NCI-H2107 treated with DMSO at 0.1 percent for 48 hours (cell line): ENCODE results near the gene CNTNAP2.

ENCODE experiments used
- DNase-seq: peaks from one replicate; lab custom pipeline; 2025; ENCODE audit not compliant: unreplicated experiment; lab: John Stamatoyannopoulos, UW

CNTNAP2 gene

DNA sequence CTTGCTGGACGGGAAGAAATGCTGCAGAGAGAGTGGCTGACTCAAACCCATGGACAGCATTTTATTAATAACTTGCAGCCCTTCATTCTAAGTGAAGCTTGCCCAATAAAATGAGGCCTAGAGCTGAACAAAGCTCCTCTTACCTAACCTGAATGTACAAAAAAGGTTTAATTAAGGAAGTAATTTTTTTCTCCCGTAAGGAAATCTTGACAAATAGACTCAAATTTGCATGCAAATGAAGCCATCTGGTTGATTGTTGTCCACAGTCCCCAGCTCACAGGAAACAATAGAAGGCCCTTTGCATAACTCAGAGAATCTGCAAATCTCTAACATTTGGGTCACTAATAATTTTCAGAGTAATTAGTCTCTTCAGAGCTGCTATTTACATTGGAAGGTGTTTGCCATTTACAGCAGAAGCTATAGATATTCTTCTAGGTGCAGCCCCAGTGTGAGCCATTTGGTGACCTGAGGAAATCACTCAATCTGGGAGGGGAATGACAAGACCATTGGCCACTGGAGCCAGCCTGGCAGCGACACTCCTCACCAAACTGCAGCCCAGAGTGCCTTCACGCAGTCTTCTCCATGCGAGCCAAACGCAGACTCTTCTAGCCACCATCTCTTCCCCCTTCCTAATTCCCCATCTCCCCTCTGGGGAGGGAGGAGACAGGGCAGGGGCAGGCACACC, 1991.0 kb downstream of the CNTNAP2 start:
- DNase-seq = no peak

DNA sequence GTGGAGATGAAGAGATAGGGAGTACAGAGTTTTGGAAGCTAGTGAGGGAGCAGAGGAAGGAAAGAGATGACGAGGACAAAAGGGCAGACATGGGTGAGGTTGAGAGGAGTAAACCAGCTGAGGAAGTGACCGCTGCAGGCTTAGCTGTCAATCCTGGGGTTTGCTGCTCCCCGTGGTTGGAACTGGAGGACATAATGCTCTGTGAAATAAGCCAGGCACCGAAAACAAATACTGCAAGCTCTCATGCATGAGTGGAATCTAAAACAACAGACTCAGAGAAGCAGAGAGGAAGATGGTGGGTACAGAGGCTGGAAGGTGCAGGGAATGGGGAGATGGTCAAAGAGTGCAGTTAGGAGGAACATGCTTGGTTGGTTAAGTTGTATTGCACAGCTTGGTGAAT, 1991.8 kb downstream of the CNTNAP2 start:
- DNase-seq = no peak

DNA sequence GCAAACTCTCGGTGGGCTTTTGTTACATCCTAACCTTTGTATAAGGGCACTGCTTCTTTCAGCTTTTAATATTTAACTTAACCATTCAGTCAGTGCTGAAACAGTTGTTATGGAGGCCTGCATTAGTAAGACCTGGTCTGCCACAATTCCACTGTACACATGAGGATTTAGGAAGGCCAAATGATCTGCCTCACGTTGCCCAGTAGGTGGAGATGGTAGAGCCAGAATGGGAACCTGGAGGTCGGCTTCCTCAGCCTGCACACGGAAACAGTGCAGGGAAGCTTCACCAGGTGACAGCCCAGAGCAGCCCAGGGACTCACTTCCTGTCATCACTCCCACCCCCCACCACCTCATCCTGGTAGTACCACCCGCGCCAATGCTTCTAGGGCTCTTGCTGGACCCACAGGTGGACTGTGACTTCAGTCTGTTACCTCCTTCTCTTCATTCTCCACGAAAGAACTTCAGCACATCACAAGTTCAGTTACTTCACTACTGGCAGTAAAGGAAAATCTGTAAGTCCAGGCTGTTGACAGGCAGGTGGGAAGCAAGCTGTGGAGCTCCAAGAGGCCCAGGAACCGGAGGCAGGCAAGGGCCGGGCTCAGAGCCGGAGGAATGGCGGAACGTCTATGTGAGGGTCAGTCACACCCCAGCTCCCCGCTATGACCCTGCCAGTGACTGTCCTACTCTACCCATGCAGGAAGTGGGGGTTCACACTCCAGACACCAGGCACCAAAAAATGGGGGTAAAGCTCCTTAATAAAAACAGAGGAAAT, 1993.7 kb downstream of the CNTNAP2 start:
- no peak for DNase-seq

DNA sequence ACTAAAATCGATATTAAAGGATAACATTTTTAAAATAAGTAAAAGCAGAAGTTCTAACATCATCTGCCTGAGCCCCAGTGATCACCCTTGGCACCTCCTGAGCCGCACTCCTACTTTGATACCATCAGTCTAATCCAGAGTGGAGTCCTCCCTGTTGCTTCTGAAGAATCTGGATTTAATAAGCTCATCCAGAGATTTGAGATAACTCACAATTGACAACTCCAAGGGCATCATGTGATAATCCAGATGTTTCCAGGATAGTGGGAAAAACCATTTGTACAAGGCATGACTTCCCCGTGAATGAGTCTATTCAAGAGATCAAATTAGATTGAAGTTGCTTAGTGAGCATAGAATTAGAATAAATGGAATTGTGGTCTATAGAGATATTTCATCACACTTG, 1998.2 kb downstream of the CNTNAP2 start:
- DNase-seq = no peak

DNA sequence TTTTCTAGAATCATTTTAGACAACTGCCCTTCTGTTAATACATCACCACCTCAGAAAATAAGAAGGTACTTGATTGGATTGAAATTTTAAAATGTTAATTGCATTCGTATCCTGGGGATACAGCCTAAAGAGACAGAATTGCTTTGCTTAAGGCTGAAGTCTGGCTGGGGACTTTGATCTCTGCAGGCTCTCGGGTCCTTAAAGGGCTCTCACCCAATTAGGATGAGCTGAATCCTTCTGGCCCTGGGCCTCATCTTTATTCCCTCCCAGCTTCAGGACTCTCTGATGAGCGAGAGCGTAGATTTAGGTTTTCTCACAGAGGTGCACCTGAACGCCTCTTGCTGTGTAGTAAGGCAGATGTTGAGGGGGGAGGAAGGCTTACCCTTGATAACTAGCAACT, 1998.7 kb downstream of the CNTNAP2 start:
- no peak for DNase-seq

DNA sequence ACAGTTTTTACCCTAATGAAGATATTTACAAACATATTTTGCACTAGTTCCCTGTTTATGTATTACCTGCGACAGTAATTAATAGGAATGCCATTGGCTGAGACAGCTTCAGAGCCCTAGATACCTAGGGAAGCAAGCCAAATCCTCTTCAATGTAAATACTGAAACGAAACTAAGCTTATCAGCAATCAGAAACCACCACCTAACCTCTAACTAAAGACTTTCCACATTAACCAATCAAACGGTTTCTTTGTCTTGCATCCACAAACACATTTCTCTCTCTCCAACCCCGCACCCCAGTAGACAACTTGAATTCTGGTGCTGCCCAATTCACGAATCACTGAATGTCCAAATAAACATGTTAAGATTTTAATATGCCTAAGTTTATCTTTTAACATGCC, 1999.6 kb downstream of the CNTNAP2 start:
- no peak for DNase-seq

DNA sequence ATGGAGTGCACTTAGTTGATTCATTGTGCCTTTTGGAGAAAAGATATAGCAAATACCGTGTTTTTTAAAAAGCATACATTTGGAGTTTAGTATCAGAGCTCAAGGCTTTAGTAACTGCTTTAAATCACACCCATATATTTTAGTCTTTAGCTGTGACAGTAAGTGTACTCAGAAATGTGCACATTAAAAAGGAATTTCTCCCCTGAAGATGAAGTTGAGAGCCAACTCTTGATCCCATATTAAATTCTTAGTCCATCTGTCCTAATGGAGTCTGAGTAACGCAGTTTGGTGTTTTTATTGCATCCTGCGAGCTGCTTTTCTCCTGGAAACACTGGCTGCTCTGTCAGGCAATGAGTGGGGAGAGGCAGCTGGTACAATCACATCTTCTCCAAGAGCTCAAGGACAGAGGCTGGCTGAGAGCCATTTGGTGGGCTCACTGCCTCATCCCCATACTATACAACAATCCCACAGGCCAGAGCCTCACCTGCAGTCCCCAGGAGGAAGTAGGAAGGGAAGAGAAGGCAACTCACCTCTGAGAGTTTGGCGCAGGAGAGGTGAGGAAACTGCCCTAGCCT, 2000.3 kb downstream of the CNTNAP2 start:
- no peak for DNase-seq

DNA sequence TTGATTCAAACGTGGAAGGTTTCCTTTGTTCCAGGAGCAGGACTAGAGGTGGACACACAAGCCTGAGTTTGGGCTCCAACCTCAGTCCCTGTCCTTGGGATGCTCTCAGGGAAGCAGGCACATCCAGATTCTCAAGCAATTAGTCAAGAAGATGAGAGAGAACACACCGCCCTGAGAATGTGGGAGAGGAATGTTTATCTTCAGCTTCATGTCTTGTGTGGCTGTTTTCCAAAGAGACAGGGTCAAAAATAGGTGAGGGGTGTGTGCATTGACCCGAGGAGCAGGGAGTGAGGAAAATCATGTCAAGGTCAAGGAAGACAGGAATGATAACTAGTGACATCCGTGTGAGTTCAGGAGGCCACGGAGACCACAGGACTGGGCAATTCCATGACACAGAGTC, 2001.8 kb downstream of the CNTNAP2 start:
- DNase-seq = no peak

DNA sequence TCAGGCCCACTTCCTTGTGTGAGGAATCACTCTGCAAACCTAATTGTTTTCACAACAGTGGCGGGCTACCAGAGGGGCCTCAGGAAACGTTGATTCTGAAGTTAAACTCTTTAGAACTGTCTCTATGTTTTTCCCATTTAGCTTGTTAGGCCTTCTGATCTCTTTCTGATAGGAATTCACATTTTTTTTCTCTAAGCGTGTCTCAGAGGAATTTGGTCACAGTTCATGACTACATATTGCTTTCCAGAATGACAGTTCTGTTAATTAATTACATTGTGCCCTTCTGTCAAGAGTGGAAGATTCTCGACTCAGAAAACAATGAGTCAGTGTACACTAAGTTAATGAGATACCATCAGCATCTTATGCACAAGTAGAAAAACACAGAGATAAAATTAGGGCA, 2004.8 kb downstream of the CNTNAP2 start:
- no peak for DNase-seq

DNA sequence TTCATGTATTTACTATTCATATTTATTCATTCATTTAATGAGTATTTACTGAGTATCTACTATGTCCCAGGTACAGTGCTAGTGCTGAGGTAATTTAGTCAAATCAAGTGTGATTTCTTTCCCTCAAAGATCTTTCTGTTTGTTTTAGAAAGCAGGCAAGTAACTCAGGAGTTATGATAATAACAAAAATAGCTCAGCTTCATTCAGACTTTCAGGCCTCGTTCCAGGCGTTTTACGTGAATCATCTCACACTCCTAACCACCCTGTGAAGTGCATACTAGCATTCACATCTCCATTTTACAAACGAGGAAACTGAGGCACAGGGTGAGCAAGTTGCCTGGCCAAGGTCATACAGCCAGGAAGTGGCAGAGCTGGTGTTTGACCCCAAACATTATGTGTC, 2005.2 kb downstream of the CNTNAP2 start:
- DNase-seq = no peak

DNA sequence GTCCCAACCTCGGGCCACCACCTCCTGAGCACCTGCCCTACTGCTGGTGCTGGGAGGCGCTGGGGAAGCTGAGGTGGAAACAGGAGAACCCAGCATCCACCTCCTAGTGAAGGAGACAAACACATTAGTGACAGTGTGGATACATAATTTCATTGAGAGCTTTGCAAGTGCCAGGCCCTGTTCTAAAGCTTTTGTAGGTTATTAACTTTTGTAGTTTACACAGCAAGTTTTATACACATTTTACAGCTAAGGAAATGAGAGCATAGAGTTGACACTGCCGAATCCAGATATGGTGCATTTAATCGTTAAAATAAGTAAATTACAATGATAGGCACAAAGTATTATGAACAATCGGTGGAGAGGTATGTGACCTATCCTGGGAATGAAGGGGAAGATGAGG, 2007.9 kb downstream of the CNTNAP2 start:
- DNase-seq = no peak

DNA sequence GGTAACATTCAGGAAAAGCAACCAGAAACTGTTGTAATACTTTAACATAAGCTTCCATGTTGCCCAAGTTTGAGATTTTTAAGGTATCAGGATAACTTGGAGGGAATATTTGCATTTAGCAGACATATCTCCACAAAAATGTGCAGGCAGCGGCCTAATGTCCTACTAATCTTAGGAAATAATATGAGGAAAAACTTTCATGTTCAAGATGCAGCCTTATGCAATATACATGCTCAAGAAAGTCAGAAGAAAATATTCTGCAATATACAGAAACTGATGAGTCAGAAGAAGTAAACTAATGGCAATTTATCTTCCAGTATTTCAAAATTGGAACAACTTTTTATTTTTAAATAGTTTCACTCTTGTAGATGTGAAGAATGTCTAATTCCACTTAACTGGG, 2010.8 kb downstream of the CNTNAP2 start:
- DNase-seq = no peak

DNA sequence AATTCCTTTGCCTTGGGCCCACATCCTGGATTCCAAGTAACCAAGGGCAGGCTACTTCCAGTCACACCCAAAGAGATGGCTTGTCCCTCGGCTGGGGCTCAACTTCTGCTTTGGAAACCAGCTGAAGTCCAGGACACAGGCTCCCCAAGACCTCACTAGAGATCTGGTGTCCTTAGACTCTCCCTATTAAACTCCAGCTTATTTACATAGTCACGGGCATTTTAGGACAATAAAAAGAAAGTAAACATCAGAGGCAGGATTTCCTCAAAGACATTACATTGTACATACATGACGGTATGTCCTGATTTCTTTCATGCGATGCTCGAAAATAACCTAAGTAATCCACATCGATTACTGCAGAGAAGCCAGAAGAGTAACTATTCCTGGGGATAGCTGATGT, 2012.4 kb downstream of the CNTNAP2 start:
- DNase-seq = no peak

DNA sequence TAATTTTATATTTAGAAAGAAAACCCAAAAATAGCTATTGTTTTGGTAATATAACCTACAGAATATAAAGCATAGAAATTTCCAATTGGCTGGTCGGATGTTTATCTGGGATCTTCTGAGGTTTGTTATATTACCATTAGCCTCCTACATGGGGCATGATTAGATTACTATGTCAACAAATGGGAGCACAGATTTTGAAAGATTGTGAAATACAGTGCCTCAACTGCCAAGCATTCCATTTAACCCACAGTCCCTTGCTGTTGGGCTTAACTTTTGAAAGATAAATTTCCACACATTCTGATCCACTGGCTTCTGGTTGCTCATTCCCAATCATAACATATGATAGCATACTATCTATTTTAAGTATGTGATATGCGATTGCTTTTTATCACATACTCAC, 2018.5 kb downstream of the CNTNAP2 start:
- DNase-seq = peak; percentile 5

DNA sequence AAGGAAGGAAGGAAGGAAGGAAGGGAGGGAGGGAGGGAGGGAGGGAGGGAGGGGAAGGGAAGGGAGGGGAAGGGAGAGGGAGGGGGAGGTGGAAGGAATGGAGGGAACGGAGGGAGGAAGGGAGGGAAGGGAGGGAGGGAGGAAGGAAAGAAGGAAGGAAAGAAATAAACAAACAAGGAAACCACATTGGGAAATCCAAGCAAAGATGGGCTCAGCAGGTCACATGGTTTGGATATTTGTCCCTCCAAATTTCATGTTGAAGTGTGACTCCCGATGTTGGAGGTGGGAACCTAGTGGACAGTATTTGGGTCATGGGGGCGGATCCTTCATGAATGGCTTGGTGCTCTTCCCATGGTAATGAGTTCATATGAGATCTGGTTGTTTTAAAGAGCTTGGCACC, 2019.4 kb downstream of the CNTNAP2 start:
- DNase-seq = no peak

DNA sequence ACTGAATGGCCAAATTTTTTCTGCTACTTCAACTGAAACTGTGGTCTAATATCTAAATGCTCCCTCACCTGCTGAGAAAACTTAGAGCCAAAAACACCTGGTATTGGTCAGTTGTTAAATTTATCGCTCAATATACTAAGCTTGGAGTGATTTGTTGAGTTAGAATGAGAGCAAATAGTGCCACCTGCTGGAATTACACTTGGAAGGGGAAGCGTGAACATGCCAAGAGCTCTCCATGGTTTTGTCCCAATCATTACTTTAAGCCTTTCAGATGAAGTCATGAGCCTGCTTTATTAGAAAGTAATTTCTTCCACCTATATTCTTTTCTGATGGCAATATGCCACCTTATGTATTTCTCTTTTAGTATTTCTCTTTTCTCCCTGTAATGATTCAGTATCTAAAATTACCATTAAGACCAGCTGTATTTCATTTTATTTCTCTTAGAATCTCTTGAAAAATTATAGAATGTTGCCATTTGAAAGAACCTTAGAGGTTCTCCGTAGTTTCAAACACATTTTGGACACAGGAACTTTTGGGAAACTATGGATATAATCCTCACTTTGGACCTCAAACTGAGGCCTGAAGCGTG, 2026.2 kb downstream of the CNTNAP2 start:
- peak; percentile 52 for DNase-seq

DNA sequence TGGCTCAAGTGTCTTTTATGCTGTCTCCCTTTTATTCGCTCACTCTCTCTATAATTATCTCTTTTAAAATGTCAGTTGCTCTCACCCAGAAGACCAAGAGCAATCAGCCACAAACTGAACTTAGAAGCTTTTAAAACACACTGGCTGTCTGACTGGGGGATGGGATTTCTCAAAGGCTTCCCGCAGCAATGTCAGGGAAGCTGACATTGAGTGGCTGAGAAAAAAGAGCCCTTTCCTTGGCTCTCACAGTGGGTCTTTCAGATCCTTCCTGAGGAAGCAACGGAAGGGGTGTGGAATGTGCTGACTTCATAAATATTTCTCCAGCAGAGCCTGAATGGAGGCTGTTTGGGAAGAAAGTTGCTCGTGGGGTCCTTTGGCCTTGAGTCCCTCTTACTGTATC, 2028.2 kb downstream of the CNTNAP2 start:
- DNase-seq = no peak

DNA sequence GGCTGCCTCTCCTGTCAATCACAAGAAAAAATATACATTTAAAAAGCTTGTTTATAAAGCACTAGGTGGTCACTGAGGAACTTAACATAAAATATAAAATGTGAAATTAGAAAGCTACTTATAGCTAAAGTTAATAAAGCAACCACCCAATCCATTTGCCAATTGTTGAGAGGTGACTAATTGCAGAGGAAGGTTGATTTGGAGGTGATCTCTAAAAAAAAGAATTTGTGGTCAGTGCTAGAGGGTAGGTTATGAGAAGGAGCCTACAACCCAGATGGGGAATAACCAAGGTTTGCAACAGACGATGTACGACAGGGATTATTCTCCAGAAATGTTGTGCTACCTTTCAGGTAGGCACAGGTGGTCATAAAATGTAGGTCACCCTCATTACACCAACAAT, 2029.7 kb downstream of the CNTNAP2 start:
- DNase-seq = no peak

DNA sequence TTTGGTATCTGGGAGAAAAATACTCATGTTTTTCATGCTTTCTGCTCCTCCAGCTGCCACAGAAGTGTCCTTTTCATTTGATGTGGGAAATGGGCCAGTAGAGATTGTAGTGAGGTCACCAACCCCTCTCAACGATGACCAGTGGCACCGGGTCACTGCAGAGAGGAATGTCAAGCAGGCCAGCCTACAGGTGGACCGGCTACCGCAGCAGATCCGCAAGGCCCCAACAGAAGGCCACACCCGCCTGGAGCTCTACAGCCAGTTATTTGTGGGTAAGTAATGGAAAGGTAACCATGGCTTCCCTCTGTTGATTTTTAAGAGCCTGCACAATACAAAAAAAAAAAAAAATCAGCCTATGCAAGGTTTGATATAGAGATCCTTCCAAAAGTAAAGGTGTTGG, 2030.8 kb downstream of the CNTNAP2 start:
- DNase-seq = no peak

DNA sequence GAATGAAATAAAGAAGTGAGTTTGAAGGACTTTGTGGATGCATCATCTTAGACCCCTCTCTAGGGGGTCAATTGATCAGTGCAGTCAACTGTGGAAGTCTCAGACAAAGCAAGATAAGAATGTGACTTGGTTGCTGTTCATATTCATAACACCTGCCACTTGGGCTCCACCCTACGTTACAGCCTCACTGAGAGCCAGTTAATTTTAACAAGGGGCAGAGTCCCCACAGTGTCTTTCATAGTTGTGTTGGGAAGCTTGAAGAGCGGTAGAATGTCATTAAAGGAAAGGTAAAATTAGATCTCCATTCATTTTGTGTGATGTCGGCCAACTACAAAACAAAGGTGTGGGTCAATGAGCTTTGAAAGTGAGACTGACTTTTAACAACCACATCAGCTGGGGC, 2031.9 kb downstream of the CNTNAP2 start:
- DNase-seq = no peak

DNA sequence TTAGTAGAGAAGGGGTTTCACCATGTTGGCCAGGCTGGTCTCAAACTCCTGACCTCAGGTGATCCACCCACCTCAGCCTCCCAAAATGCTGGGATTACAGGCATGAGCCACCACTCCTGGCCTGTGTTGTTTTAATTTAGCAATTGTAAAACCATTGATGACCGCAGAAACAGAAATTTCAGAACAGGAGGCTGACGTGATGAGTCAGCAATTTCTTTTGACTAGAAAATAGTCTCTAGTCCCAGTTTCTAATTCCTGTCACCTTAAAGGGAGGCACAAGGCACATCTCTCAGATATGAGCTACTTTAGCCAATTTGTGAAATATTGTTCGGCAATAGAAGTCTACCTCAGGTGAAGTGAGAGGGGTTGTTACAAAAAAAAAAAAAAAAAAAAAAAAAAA, 2033.1 kb downstream of the CNTNAP2 start:
- DNase-seq = no peak

DNA sequence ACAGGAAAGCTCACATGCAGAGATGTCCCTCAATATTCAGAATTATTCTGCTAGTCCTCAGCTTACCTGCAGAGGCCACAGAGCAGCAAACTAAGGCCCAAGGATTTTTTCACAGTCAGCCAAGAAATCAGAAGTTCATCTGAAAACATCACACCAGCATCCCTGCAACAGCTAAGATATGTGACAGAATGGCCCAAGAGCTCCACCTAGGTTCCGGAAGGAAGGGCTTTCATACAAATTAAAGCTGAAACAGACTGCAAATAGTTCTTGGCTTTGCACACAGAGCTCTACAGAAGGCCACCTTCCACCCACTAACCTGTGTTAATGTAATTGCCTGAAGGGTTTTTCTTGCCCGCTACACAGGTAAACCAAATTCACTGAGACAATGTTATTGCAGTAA, 2035.2 kb downstream of the CNTNAP2 start:
- DNase-seq = no peak
